ENCODE measurements around the gene TBC1D16. TPM values are rescaled to one million over a fixed set of nuclear protein-coding genes. Genes with fewer than 3 reads are reported as not detected.

Gene TBC1D16
- total RNA-seq, 2 experiments from 2014 or later, result 0.38 to 0.74 TPM

- H3K27ac ChIP-seq (ENCODE audit: low read depth, low read length, poor library complexity, severe bottlenecking), result no peak overlapping the region
These were observed 25.7 kb upstream of the TBC1D16 start for GRCh38 chr17:80061421-80061820.

GRCh38 chr17:80060644-80061043, 25.0 kb upstream of the TBC1D16 start:
- no TSS peak for BruUV-seq (replicated peaks)
- intact Hi-C loops (cut with micrococcal nuclease; ENCODE audit: unreplicated experiment), result no loop called here
- Histone ChIP-seq H3K4me2 (ENCODE audit: low read length) (no peak overlapping the region), H3K4me1 (ENCODE audit: insufficient read depth, low read length, poor library complexity, severe bottlenecking) (no peaks in the 10 kb centered on the region), H2AFZ (ENCODE audit: low read length) (no peak overlapping the region), H4K20me1 (ENCODE audit: insufficient read depth, low read length) (no peaks in the 10 kb centered on the region), H3K4me3 (ENCODE audit: low read depth, low read length, poor library complexity, severe bottlenecking) (no peak overlapping the region), H3K27ac (ENCODE audit: low read depth, low read length, poor library complexity, severe bottlenecking) (no peak overlapping the region), H3K9me2 (ENCODE audit: insufficient read depth, low read length) (no peaks in the 10 kb centered on the region), H3K36me3 (ENCODE audit: insufficient read depth, low read length) (no peaks in the 10 kb centered on the region), H3K9me3 (ENCODE audit: low read length) (no peaks in the 10 kb centered on the region), H3K79me2 (ENCODE audit: insufficient read depth, low read depth, low read length) (no peaks in the 10 kb centered on the region)
- ChIA-PET CTCF (ENCODE audit: unreplicated experiment) (no interaction called here), POLR2A (no interaction called here)
- TF ChIP-seq CTCF (conservative IDR thresholded peaks at IDR 0.05; ENCODE audit: low read length), result no peak
- TF ChIP-seq EZH2phosphoT487 (IDR thresholded peaks at IDR 0.05; ENCODE audit: borderline replicate concordance, low read depth, low read length), result no peak
- no peak for DNase-seq (ENCODE audit: low spot score)

More at GRCh38 chr17:80061421-80061820, 25.7 kb upstream of the TBC1D16 start:
- no peak for DNase-seq (ENCODE audit: low spot score)
- Histone ChIP-seq H3K36me3 (ENCODE audit: insufficient read depth, low read length) (no peaks in the 10 kb centered on the region), H3K4me1 (ENCODE audit: insufficient read depth, low read length, poor library complexity, severe bottlenecking) (no peaks in the 10 kb centered on the region), H3K4me3 (ENCODE audit: low read depth, low read length, poor library complexity, severe bottlenecking) (no peak overlapping the region), H3K79me2 (ENCODE audit: insufficient read depth, low read depth, low read length) (no peaks in the 10 kb centered on the region), H4K20me1 (ENCODE audit: insufficient read depth, low read length) (no peaks in the 10 kb centered on the region), H3K9me3 (ENCODE audit: low read length) (no peaks in the 10 kb centered on the region), H2AFZ (ENCODE audit: low read length) (no peak overlapping the region), H3K4me2 (ENCODE audit: low read length) (no peak overlapping the region), H3K9me2 (ENCODE audit: insufficient read depth, low read length) (no peaks in the 10 kb centered on the region)
- TF ChIP-seq EZH2phosphoT487 (IDR thresholded peaks at IDR 0.05; ENCODE audit: borderline replicate concordance, low read depth, low read length) (no peak), CTCF (conservative IDR thresholded peaks at IDR 0.05; ENCODE audit: low read length) (no peak)
- POLR2A ChIA-PET, result no interaction called here
- no TSS peak for BruUV-seq (replicated peaks)
- intact Hi-C loops (cut with micrococcal nuclease; ENCODE audit: unreplicated experiment), result no loop called here
- CTCF ChIA-PET (ENCODE audit: unreplicated experiment), result no interaction called here

GRCh38 chr17:80058311-80058955, 22.8 kb upstream of the TBC1D16 start:
- POLR2A ChIA-PET, result interaction anchor here (1.2 kb wide), 1 partner anchor 9 kb away, joined by 3 read pairs; no protein-coding TSS in a partner anchor
- DNase-seq (ENCODE audit: low spot score), result no peak
- intact Hi-C loops (cut with micrococcal nuclease; ENCODE audit: unreplicated experiment), result no loop called here

More at GRCh38 chr17:80058311-80058955, 22.8 kb upstream of the TBC1D16 start:
- Histone ChIP-seq H2AFZ (ENCODE audit: low read length) (no peak overlapping the region), H3K79me2 (ENCODE audit: insufficient read depth, low read depth, low read length) (no peaks in the 10 kb centered on the region), H3K27ac (ENCODE audit: low read depth, low read length, poor library complexity, severe bottlenecking) (no peak overlapping the region), H3K9me3 (ENCODE audit: low read length) (no peaks in the 10 kb centered on the region), H3K9me2 (ENCODE audit: insufficient read depth, low read length) (no peaks in the 10 kb centered on the region), H4K20me1 (ENCODE audit: insufficient read depth, low read length) (no peaks in the 10 kb centered on the region), H3K4me3 (ENCODE audit: low read depth, low read length, poor library complexity, severe bottlenecking) (no peak overlapping the region), H3K4me1 (ENCODE audit: insufficient read depth, low read length, poor library complexity, severe bottlenecking) (no peaks in the 10 kb centered on the region), H3K36me3 (ENCODE audit: insufficient read depth, low read length) (no peaks in the 10 kb centered on the region), H3K4me2 (ENCODE audit: low read length) (no peak overlapping the region)
- BruUV-seq (replicated peaks), result no TSS peak
- TF ChIP-seq CTCF (conservative IDR thresholded peaks at IDR 0.05; ENCODE audit: low read length), result no peak
- CTCF ChIA-PET (ENCODE audit: unreplicated experiment), result no interaction called here

All from OCI-LY7 (cell line).